CD4-positive, alpha-beta T cell (primary cell): ENCODE data around the gene UGT1A6. TPM values are rescaled to one million over a fixed set of nuclear protein-coding genes. Genes with fewer than 3 reads are reported as not detected.

Source experiments
- ATAC-seq: fragments of 200-7000 bp; cut with Tn5 transposase; one replicate; pipeline ENCODE4 v1.10.0; 2022; ENCODE audit warnings: mild to moderate bottlenecking; ENCODE audit not compliant: poor library complexity
- CTCF ChIA-PET: fragments of 350-600 bp; sonication (Branson Sonifier 250); formaldehyde crosslinking; loops from one replicate; lab custom pipeline; 2021; ENCODE audit warnings: antibody characterized with exemption, inconsistent platforms; lab: Charles Lee
- POLR2A ChIA-PET: fragments of 350-600 bp; sonication (Branson Sonifier 250); formaldehyde crosslinking; loops from one replicate; lab custom pipeline; 2021; ENCODE audit warnings: antibody characterized with exemption, inconsistent platforms; lab: Charles Lee
- DNase-seq, 14 experiments: peaks; one replicate each; pipeline ENCODE4 v3.0.0-alpha.2; 2013 to 2020; ENCODE audit warnings: mixed read lengths in 2 of 14
- H3K27ac ChIP-seq, 2 donors: one replicate each; pipeline versions ENCODE4 v1.5.1 to v1.7.0; 2013; ENCODE audit warnings: low read length in 2 of 2, low read depth in 1 of 2, mild to moderate bottlenecking in 1 of 2
- H3K27me3 ChIP-seq, 2 experiments: 1 replicate in 1 of 2; 2 replicates in 1 of 2; pipeline versions ENCODE4 v1.6.1 to v1.7.0; 2013; ENCODE audit warnings: low read length in 2 of 2, control low read depth in 1 of 2, mild to moderate bottlenecking in 1 of 2, moderate library complexity in 1 of 2; ENCODE audit not compliant: insufficient read depth in 2 of 2, control insufficient read depth in 1 of 2
- H3K36me3 ChIP-seq: one replicate; pipeline ENCODE4 v1.6.1; 2013; ENCODE audit warnings: low read length, control low read depth; ENCODE audit not compliant: insufficient read depth
- H3K4me1 ChIP-seq: one replicate; pipeline ENCODE4 v1.6.1; 2013; ENCODE audit warnings: low read length, control low read depth; ENCODE audit not compliant: insufficient read depth
- H3K4me3 ChIP-seq: one replicate; pipeline ENCODE4 v1.5.1; 2013; ENCODE audit warnings: mild to moderate bottlenecking, low read length, moderate library complexity
- H3K9me3 ChIP-seq, 2 experiments: 1 replicate in 1 of 2; 2 replicates in 1 of 2; pipeline versions ENCODE4 v1.6.1 to v1.7.0; 2013; ENCODE audit warnings: low read length in 2 of 2, mild to moderate bottlenecking in 2 of 2, control low read depth in 1 of 2, moderate library complexity in 1 of 2; ENCODE audit not compliant: control insufficient read depth in 1 of 2, insufficient read depth in 1 of 2
- H3K27ac Mint-ChIP-seq: one replicate; pipeline ENCODE4 v1.8.0; 2020; ENCODE audit warnings: mixed read lengths
- H3K27me3 Mint-ChIP-seq: one replicate; pipeline ENCODE4 v1.8.0; 2021; ENCODE audit warnings: mixed read lengths
- H3K36me3 Mint-ChIP-seq: one replicate; pipeline ENCODE4 v1.8.0; 2021; ENCODE audit warnings: low read depth, mixed read lengths
- H3K4me1 Mint-ChIP-seq: one replicate; pipeline ENCODE4 v1.8.0; 2021; ENCODE audit warnings: low read depth, mixed read lengths
- H3K4me3 Mint-ChIP-seq: one replicate; pipeline ENCODE4 v1.8.0; 2020; ENCODE audit warnings: mild to moderate bottlenecking, mixed read lengths
- H3K9me3 Mint-ChIP-seq: one replicate; pipeline ENCODE4 v1.8.0; 2020; ENCODE audit warnings: mixed read lengths
- intact Hi-C, 2 experiments: fragments of 100-400 bp; cut with DNase I in 1 of 2; cut with micrococcal nuclease in 1 of 2; formaldehyde crosslinking; loops; one replicate each; pipeline versions ENCODE4 v1.15.1 to v1.9.0; 2023 to 2025; cut with DNase I, micrococcal nuclease
- total RNA-seq, 174 experiments: library from RNA in 2 of 174; stranded (reverse) in 2 of 174; gene quantifications; one replicate each; pipeline ENCODE4 v1.2.3 and lab custom pipeline; 2021 to 2026
- TF ChIP-seq, protein P1 (sequence below): fragments of 200-600 bp; IDR thresholded peaks from one replicate; pipeline ENCODE4 v1.8.0; 2022; ENCODE audit warnings: antibody characterized with exemption, mild to moderate bottlenecking

The UGT1A6 gene
- total RNA-seq, 2 experiments from 2014 or later: not detected

DNA sequence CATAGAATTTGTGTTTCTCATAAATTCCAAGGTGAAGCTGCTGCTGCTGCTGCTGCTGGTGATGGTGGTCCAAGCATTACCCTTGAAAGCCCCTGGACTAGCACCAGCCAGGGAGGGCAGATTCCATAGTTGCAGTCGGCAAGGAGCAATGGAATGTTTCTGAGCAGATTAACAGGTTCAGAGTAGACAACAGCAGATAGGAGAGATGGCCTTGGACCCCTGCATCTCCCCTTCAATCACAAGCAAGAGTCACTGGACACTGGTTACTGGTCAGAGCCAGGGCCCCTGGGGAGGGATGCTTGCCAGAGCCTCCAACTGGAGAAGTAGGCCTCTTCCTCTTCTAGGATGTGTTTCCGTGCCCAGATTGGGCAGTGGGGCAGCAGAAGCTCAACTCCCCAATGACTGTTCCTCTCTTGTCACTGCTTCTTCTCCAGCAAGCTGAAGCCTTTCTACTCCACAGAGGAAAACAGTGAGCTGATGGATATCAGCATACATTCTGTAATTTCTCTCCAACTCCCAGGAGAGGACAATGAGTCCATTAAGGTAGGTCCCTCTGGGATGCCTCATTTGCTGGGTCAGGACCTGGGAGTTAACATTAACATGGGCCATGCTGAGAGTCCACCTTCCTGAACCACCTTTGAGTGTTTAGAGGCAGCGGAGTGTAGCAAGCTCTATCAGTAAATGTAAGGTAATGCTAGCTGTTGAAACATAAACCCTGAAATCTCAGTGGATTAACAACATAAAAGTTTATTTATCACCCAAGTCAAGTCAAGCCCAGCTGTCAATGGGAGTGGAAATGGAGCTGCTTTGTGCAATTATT is 120.8 kb downstream of the UGT1A6 start:
- TF ChIP-seq, protein P1, sequence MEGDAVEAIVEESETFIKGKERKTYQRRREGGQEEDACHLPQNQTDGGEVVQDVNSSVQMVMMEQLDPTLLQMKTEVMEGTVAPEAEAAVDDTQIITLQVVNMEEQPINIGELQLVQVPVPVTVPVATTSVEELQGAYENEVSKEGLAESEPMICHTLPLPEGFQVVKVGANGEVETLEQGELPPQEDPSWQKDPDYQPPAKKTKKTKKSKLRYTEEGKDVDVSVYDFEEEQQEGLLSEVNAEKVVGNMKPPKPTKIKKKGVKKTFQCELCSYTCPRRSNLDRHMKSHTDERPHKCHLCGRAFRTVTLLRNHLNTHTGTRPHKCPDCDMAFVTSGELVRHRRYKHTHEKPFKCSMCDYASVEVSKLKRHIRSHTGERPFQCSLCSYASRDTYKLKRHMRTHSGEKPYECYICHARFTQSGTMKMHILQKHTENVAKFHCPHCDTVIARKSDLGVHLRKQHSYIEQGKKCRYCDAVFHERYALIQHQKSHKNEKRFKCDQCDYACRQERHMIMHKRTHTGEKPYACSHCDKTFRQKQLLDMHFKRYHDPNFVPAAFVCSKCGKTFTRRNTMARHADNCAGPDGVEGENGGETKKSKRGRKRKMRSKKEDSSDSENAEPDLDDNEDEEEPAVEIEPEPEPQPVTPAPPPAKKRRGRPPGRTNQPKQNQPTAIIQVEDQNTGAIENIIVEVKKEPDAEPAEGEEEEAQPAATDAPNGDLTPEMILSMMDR: no peak
- Mint-ChIP-seq H3K27ac (no peak overlapping the region), H3K27me3 (peaks cover 14% of the 10 kb centered on the region), H3K36me3 (no peaks in the 10 kb centered on the region), H3K9me3 (no peaks in the 10 kb centered on the region), H3K4me3 (no peak overlapping the region), H3K4me1 (no peaks in the 10 kb centered on the region)
- ChIA-PET POLR2A (no interaction called here), CTCF (interaction anchor here (0.5 kb wide), 1 partner anchor 123 kb away, joined by 3 read pairs; no protein-coding TSS in a partner anchor)
- intact Hi-C loops: no loop called here
- no peaks in the 10 kb centered on the region for H3K4me1 ChIP-seq
- H3K27ac ChIP-seq: no peak overlapping the region
- DNase-seq: peak in 1 of 14 experiments; percentile 12
- no peak overlapping the region for H3K4me3 ChIP-seq
- H3K9me3 ChIP-seq: peaks cover 0 to 18% of the 10 kb centered on the region in 2 experiments
- H3K27me3 ChIP-seq: peaks cover 6 to 8% of the 10 kb centered on the region in 2 experiments
- no peaks in the 10 kb centered on the region for H3K36me3 ChIP-seq
- ATAC-seq: no peak

DNA sequence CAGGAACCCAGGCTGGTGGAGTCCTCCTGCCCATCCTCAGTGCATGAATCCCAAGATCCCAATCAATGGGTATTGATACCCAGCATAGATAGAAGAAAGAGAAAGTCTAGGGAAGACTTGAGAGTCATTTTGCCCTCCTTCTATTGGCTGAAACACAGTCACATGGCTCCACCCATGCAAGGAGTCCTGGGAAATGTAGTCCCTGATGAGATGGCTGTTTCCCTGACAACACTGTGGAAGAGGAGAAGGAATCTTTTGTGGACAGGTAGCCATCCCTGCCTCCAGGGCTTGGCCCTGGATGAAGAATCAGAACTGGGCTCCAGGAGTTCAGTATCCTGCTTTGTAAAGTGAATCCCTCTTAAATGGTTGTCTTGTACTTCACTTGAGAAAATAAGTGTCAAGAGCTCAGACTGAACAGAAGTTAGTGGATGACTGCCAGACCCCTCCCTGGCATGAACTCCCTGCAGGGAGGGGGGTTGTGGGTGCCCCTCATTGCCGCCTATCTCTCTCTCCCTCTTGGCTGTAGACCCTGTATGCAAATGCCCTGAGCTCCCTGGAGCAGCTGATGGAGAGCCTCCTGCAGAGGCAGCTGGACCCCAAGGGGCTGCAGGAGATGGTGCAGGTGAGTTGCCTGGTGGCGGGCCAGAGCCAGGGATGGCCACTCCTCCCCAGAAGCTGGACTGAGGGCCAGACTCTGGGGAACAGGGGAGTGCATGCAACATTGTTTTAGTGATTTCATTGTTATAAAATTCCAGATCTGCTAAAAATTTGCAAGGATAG is 121.6 kb downstream of the UGT1A6 start:
- Histone ChIP-seq H3K4me3 (no peak overlapping the region), H3K27me3 (peaks cover 0 to 8% of the 10 kb centered on the region in 2 experiments), H3K27ac (no peak overlapping the region), H3K9me3 (peaks cover 0 to 18% of the 10 kb centered on the region in 2 experiments), H3K4me1 (no peaks in the 10 kb centered on the region), H3K36me3 (no peaks in the 10 kb centered on the region)
- no peak overlapping the region for H3K27ac Mint-ChIP-seq
- no peaks in the 10 kb centered on the region for H3K4me1 Mint-ChIP-seq
- TF ChIP-seq, protein P1: no peak
- ATAC-seq (no peak), DNase-seq (peak in 1 of 14 experiments; percentile 22)
- peaks cover 14% of the 10 kb centered on the region for H3K27me3 Mint-ChIP-seq
- H3K9me3 Mint-ChIP-seq: no peaks in the 10 kb centered on the region
- no peaks in the 10 kb centered on the region for H3K36me3 Mint-ChIP-seq
- CTCF ChIA-PET: no interaction called here
- POLR2A ChIA-PET: no interaction called here
- intact Hi-C loops: no loop called here
- H3K4me3 Mint-ChIP-seq: no peak overlapping the region

DNA sequence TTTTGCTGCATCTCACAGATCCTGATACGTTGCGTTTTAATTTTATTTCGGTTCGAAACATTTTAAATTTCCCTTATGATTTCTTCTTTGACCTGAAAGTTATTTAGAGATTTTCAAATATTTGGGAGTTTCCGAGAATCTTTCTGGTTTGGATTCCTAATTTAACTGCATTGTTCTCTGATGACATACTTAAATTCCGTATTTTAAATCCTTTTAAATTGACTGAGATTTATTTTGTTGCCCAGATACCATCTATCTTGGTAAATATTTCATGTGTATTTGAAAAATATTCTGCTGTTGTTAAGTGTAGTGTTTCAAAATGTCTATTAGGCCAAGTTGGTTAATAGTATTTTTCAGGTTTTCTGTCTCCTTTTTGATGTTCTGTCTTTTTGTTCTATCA is 123.2 kb downstream of the UGT1A6 start:
- Mint-ChIP-seq H3K4me1 (no peaks in the 10 kb centered on the region), H3K4me3 (no peak overlapping the region), H3K27ac (no peak overlapping the region), H3K9me3 (no peaks in the 10 kb centered on the region), H3K36me3 (no peaks in the 10 kb centered on the region), H3K27me3 (peaks cover 7% of the 10 kb centered on the region)
- ChIA-PET POLR2A (no interaction called here), CTCF (no interaction called here)
- H3K4me3 ChIP-seq: no peak overlapping the region
- no peak for DNase-seq
- no peak for ATAC-seq
- H3K36me3 ChIP-seq: no peaks in the 10 kb centered on the region
- no peaks in the 10 kb centered on the region for H3K4me1 ChIP-seq
- H3K27me3 ChIP-seq: peaks cover 0 to 3% of the 10 kb centered on the region in 2 experiments
- TF ChIP-seq, protein P1: no peak
- intact Hi-C loops: no loop called here
- H3K27ac ChIP-seq: no peak overlapping the region
- peaks cover 0 to 18% of the 10 kb centered on the region in 2 experiments for H3K9me3 ChIP-seq
